T-helper 1 cell treated with Interleukin-12 subunit alpha and Interleukin-12 subunit beta and Interleukin-4 antibody, amounts not matched to agents 30 μg/mL and 1 μg/mL, for 36 hours (primary cell): ENCODE measurements around the gene C2orf92.

ENCODE experiments used
- H3K27ac Mint-ChIP-seq: one replicate; pipeline ENCODE4 v1.8.0; 2021; ENCODE audit warnings: mild to moderate bottlenecking, mixed read lengths
- H3K27me3 Mint-ChIP-seq: one replicate; pipeline ENCODE4 v1.8.0; 2021; ENCODE audit warnings: low read depth, mixed read lengths
- H3K36me3 Mint-ChIP-seq: one replicate; pipeline ENCODE4 v1.8.0; 2021; ENCODE audit warnings: low read depth, mixed read lengths
- H3K4me1 Mint-ChIP-seq: one replicate; pipeline ENCODE4 v1.8.0; 2021; ENCODE audit warnings: low read depth, mixed read lengths
- H3K4me3 Mint-ChIP-seq: one replicate; pipeline ENCODE4 v1.8.0; 2021; ENCODE audit warnings: mild to moderate bottlenecking, moderate library complexity, mixed read lengths
- H3K9me3 Mint-ChIP-seq: one replicate; pipeline ENCODE4 v1.8.0; 2021; ENCODE audit warnings: mixed read lengths

C2orf92 gene

DNA sequence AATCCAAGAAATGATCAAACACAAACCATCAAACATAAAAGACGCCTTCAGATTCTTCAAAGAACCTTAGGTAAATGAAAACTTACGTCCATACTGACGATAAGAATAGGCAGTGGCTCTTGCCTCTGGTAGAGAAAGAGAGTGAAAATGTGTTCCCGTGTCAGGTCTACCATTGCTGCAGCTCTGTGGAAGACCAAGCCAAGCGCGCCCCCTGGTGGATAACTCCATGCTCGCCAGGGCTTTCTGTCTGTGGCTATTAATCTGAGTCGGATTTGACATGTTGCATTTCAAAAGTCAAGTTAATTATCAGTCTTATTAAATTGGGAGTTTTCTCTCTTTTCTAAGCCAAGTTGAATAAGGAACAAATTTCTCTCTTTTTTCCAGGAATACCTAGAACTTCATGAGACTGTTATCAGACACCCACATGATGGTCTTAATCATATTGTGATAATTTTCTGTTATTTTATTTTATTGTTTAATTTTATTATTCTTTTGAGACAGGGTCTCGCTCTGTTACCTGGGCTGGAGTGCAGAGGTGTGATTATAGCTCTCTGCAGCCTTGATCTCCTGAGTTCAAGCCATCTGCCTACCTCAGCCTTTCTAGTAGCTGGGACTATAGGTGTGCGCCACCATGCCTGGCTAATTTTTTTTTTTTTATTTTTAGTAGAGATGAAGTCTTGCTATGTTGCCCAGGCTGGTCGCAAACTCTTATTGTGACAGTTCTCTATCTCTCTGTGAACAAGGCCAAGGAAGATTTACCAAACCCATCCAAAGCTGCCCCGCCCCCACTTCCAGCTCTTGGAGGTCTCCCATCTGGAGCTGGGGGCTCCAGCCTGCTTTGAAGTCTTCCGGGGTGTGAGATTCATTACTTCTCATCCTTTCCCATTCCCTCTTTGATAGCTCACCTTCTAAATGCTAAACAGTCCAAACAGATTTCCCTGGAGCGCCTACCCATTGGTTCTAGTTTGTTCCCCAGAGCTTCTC, 28.0 kb downstream of the C2orf92 start:
- Mint-ChIP-seq H3K36me3 (no peaks in the 10 kb centered on the region), H3K4me3 (no peak overlapping the region), H3K9me3 (no peaks in the 10 kb centered on the region), H3K27ac (no peak overlapping the region), H3K27me3 (peaks cover 6% of the 10 kb centered on the region), H3K4me1 (peaks cover 10% of the 10 kb centered on the region)

DNA sequence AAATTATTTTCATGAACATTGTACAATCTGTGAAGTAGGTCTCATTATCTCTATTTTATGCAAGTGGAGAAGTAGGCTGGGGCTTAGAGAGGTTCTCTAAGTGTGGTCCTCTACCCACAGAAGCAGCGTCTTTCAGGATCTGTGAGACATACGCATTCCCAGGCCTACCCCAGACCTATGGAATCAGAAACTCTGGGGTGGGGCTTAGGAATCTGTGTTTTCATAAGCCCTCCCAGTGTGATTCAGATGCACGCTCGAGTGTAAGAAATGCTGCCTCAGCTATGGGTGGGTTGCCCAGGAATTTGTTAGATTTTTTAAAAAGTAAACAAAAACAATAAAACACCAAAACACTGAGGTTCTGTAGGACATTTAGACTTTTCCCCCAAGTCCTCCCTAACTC, 29.0 kb downstream of the C2orf92 start:
- no peak overlapping the region for H3K4me3 Mint-ChIP-seq
- H3K27ac Mint-ChIP-seq, result no peak overlapping the region
- H3K9me3 Mint-ChIP-seq, result no peaks in the 10 kb centered on the region
- no peaks in the 10 kb centered on the region for H3K36me3 Mint-ChIP-seq
- peaks cover 12% of the 10 kb centered on the region for H3K27me3 Mint-ChIP-seq
- H3K4me1 Mint-ChIP-seq, result peaks cover 10% of the 10 kb centered on the region

DNA sequence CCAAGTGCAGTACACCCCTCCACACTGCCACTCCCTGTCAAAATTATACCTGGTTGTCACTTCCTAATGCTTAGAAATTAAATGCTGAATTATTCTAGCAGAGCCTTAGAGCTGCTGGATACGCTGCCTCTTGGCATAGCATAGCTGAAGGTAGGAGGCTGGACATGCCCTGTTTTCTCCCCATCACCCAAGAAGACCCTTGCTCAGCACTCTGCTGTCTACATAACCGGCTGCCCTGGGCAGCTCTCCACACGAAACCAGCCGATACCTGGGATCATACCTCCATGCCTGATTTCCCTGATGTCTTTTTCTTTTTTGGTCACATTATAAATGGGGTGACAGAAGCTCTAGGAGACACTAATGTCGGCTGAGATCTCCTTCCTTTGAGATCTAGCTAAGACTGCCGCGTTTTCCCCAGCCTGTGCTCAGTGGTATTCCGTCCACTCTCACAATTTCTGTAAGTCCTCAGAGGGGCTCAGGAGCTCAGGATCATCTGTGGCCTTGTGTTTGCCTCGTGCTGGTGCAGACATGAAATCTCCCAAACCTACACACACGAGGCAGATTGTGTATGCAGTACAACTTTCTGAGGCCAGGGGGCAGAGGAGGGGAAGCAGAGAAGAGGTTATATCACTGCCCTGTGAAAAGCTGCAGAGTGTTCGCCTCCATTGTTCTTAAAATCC, 30.4 kb downstream of the C2orf92 start:
- peaks cover 10% of the 10 kb centered on the region for H3K4me1 Mint-ChIP-seq
- no peak overlapping the region for H3K27ac Mint-ChIP-seq
- no peaks in the 10 kb centered on the region for H3K36me3 Mint-ChIP-seq
- no peak overlapping the region for H3K4me3 Mint-ChIP-seq
- no peaks in the 10 kb centered on the region for H3K9me3 Mint-ChIP-seq
- H3K27me3 Mint-ChIP-seq, result peaks cover 12% of the 10 kb centered on the region

DNA sequence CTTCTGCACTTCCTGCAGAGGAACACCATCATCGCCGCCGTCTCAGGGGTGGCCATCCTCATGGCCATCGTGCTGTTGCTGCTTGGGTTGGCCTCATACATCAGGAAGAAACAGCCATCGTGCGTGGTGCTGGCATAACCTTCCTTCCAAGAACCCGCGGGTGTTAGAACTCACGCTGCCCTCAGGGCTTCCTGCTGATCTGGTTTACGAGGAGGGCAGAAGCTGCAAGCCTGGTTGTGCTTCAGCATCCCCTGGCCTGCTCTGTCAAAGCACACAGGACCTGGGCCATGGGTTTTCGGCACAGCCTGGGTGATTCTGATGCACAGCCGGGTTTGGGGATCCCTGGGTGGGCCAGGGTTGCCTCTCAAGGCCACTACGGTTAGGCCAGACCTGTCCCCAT, 31.7 kb downstream of the C2orf92 start:
- no peak overlapping the region for H3K27ac Mint-ChIP-seq
- H3K27me3 Mint-ChIP-seq, result peaks cover 12% of the 10 kb centered on the region
- peaks cover 10% of the 10 kb centered on the region for H3K4me1 Mint-ChIP-seq
- H3K4me3 Mint-ChIP-seq, result no peak overlapping the region
- no peaks in the 10 kb centered on the region for H3K9me3 Mint-ChIP-seq
- H3K36me3 Mint-ChIP-seq, result no peaks in the 10 kb centered on the region

DNA sequence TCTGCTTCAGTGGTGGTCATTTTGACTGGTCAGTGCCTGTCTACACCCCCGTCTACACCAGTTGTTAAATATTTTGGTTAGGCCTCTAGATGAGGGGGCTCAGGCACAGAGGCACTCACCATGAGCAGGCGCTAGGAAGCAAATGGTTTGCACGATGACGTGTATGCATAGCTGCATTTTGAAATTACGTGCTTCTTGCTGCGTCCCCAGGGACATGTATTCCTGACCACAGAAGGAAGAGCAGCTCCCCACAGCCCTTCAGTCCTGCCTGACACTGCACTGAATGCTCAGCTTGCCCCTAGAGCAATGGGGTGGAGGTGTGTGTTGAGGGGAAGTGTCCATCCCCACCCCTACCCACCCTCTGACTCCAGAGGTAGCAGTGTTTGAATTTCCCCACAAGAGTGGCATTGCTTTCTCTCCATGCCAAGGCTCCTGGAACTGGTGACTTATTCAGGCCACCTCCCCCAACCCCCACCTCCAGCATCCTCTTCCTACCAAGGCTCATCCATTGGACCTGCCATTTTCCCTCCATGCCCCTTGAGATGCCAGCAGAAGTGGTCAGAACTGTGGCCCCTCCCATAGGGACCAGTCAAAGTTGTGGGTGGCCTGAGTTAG, 32.4 kb downstream of the C2orf92 start:
- Mint-ChIP-seq H3K9me3 (no peaks in the 10 kb centered on the region), H3K36me3 (no peaks in the 10 kb centered on the region), H3K4me3 (no peak overlapping the region), H3K4me1 (peaks cover 9% of the 10 kb centered on the region), H3K27ac (no peak overlapping the region), H3K27me3 (peaks cover 12% of the 10 kb centered on the region)

DNA sequence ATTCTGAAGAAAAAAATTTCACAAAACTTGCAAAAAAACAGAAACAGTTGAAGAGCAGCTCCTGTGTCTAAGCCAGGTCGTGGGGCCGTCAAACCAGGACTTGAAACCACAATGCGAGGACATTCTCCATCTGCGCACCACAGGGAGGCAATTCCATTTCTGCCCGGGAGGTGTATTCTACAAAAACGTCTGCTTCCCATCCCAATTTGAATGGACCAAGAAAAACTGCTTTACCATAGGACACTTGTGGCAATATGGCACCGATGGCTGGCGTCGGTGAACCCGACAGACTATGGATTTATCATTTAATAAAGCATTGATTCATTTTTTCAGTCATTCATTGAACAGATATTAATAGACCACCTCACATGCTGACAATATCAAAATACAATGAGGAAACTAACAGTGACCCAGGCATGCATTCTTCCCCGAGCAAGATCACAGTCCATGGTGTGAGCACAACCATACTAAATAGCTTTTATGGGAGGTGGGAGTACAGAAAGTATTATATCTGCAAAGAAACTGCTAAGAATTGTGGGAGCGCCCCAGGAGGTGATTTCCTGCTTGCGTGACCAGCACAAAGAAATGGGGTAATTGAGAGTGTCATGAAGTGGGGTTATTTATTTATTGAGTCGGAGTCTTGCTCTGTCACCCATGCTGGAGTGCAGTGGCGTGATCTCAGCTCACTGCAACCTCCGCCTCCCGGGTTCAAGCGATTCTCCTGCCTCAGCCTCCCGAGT, 33.4 kb downstream of the C2orf92 start:
- Mint-ChIP-seq H3K4me3 (no peak overlapping the region), H3K9me3 (no peaks in the 10 kb centered on the region), H3K4me1 (peaks cover 6% of the 10 kb centered on the region), H3K27ac (no peak overlapping the region), H3K27me3 (peaks cover 12% of the 10 kb centered on the region), H3K36me3 (no peaks in the 10 kb centered on the region)

DNA sequence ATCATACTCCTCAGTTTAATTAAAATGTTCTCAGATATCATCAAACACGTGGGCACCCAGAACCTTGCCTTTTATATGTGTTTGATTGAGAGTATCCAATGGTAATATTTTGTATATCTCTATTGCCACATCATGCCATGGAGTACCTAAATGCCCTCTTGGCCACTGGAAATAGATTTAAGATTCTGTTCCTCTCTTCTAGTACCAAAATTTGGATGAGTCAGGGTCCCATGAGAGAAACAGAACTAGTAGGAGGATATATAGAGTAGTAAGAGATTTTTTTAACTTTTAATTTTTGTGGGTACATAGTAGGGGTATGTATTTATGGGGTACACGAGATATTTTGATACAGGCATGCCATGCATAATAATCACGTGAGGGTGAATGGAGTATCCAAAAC, 34.2 kb downstream of the C2orf92 start:
- no peaks in the 10 kb centered on the region for H3K36me3 Mint-ChIP-seq
- no peak overlapping the region for H3K4me3 Mint-ChIP-seq
- H3K9me3 Mint-ChIP-seq, result no peaks in the 10 kb centered on the region
- peaks cover 6% of the 10 kb centered on the region for H3K4me1 Mint-ChIP-seq
- no peak overlapping the region for H3K27ac Mint-ChIP-seq
- H3K27me3 Mint-ChIP-seq, result peaks cover 7% of the 10 kb centered on the region

DNA sequence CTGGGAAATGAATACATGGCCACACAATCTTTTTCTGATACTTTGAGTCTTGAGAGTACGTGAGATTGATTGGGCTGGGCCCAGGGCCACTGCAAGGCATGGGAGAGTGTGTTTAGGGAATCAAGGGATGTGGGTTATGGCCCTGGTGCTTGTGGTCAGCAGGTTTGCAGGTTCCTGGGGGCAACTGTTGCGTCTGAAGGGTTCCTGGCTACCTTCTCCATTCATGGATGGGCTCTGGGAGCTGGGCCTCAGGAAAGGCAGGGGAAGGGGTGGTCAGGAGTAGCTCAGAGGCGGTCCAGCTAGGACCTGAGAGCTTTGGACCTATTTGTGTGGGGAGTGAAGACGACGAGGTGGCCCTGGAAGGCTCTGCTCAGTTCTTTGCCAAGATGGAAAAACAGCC, 35.5 kb downstream of the C2orf92 start:
- peaks cover 7% of the 10 kb centered on the region for H3K27me3 Mint-ChIP-seq

DNA sequence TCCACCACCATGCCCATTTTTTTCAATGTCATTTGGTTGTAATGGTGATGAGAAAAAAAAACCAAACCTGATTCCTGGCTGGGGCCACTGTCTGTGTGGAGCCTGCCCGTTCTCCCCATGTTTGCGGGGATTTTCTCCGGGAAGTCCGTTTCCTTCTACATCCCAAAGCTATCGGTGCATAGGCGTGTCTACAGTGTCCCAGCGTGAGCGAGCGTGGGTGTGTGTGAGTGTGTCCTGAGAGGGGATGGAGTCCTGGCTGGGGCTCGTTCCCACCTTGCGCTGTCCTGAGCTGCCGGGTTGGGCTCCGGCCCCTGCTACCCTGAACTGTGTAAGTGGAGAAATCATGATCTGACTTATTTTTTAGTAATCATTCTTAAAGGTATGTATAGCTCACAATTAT, 36.6 kb downstream of the C2orf92 start:
- peaks cover 7% of the 10 kb centered on the region for H3K27me3 Mint-ChIP-seq
- H3K4me3 Mint-ChIP-seq, result no peak overlapping the region
- no peak overlapping the region for H3K27ac Mint-ChIP-seq
- peaks cover 12% of the 10 kb centered on the region for H3K4me1 Mint-ChIP-seq
- peaks cover 2% of the 10 kb centered on the region for H3K36me3 Mint-ChIP-seq
- no peaks in the 10 kb centered on the region for H3K9me3 Mint-ChIP-seq

More for the DNA sequence above, 35.5 kb downstream of the C2orf92 start:
- Mint-ChIP-seq H3K4me3 (no peak overlapping the region), H3K27ac (no peak overlapping the region), H3K4me1 (peaks cover 10% of the 10 kb centered on the region), H3K36me3 (peaks cover under 1% of the 10 kb centered on the region), H3K9me3 (no peaks in the 10 kb centered on the region)

DNA sequence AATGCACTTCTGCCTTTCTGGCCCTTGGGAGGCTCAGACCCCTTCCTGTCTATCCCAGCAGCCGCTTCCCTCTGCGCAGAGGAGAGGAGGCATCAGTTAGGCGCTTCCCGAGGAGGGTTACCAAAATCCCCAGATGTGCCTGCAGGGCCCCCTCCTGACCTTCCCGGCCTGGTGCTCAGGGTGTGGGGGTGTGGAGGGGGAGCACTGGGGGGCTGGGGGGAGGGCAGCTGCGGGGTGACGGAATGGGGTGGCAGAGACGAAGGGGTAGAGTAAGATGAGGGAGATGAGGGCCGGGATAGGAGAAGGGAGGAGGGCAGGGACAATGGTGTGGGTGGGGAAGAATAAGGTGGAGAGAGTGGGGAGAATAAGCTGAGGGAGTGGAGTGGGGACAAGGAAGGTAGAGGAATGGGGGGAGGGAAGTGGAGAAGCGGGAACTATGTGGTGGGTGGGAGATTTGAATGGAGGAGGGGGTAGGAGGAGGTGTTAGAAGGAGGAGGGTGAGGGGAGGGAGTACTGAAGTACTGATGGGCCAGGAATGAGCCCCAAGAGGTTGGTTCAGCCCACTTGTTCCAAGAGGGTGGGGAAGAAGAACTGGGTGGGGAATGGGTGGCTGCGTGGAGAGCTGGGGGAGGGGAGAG, 37.3 kb downstream of the C2orf92 start:
- Mint-ChIP-seq H3K27ac (no peak overlapping the region), H3K4me1 (peaks cover 18% of the 10 kb centered on the region), H3K4me3 (no peak overlapping the region), H3K36me3 (peaks cover 2% of the 10 kb centered on the region), H3K9me3 (no peaks in the 10 kb centered on the region), H3K27me3 (peaks cover 7% of the 10 kb centered on the region)

DNA sequence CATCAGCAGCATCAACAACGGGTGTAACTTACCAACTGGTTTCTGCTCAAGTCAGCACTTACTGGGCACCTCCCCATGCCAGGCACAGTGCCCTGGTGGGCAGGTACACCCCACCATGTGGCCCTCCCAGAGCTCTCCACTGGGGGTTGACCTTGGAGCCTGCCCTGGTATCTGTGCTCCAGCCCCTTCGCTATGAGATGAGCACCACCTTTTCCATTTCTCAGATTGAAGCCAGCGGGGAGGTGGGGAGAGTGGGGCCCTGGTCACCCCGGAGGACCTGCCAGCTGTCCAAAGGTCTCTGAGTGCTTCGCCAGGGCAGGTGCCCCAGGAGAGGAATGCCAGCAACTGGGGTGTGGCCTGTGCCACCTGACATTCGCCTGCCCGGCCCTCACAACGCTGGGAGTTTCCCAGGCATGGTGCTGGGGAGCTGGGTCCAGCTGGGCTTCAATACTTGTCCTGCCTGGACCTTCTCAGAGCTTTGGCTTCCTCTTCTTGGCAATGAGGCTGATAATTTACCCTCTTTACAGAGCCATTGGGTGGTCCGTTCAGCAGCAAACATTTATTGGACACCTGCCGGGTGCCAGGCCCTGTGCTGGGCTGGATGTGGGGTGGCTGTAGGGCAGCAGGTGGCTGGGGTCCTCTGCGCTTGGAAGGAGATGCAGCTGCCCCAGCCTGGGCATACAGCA, 38.0 kb downstream of the C2orf92 start:
- Mint-ChIP-seq H3K4me3 (no peak overlapping the region), H3K4me1 (peaks cover 24% of the 10 kb centered on the region), H3K36me3 (peaks cover 2% of the 10 kb centered on the region), H3K9me3 (no peaks in the 10 kb centered on the region), H3K27ac (no peak overlapping the region), H3K27me3 (peaks cover 6% of the 10 kb centered on the region)

DNA sequence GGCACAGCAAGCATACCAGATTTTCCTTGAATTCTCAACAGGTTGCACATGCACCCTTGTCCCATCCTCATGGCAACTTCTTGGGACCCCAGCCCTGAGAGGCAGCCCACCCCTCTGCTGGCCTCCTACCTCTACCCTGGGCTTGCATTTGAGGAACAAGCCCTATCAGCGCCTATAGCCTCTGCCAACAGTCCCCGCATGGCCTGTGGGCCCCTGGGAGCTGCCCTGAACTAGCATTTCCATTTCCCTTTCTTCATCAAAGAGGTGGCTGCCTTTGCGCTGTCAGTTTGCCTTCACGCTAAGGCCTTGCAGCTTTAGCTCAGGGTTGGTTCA, 38.5 kb downstream of the C2orf92 start:
- peaks cover 26% of the 10 kb centered on the region for H3K4me1 Mint-ChIP-seq
- no peak overlapping the region for H3K27ac Mint-ChIP-seq
- H3K27me3 Mint-ChIP-seq, result peaks cover 1% of the 10 kb centered on the region
- H3K36me3 Mint-ChIP-seq, result peaks cover 2% of the 10 kb centered on the region
- no peak overlapping the region for H3K4me3 Mint-ChIP-seq
- H3K9me3 Mint-ChIP-seq, result no peaks in the 10 kb centered on the region

DNA sequence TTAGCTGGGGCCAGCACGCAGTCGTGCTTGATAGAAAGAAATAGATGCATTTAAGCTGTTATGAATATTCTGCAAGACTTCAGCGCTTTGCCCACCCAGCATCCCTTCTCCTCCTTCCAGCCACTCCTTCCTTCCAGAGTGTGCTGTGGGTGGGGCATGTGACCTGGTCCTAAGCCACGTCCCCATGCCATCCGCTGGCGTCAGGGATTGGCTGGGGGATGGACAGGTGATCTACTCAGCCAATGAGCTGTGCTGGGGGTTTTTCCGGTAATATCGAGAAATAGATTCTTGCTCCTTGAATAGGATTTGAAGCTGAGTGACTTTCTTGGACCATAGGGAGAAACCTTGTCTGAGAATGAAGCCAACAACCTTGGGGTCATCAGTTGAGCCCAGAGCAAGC, 39.1 kb downstream of the C2orf92 start:
- H3K36me3 Mint-ChIP-seq, result peaks cover 6% of the 10 kb centered on the region
- H3K27ac Mint-ChIP-seq, result no peak overlapping the region
- no peaks in the 10 kb centered on the region for H3K9me3 Mint-ChIP-seq
- no peaks in the 10 kb centered on the region for H3K27me3 Mint-ChIP-seq
- H3K4me1 Mint-ChIP-seq, result peaks cover 32% of the 10 kb centered on the region
- H3K4me3 Mint-ChIP-seq, result no peak overlapping the region

DNA sequence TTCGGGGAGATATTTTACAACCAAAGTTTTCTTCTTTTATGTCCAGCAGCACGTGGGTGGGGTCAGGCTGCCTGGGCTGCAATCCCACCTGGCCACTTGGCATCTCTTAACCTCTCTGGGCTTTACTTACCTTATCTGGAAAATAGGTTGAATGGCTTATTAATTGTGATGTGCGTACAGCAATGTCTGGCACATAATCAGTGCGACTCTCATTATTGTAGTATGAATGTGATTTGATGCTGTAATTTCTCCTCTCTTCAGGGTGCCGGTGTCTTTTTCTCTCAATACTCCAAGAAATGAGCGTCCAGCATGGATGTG, 41.8 kb downstream of the C2orf92 start:
- peak overlapping the region; percentile 15 for H3K4me3 Mint-ChIP-seq

More for the DNA sequence above, 41.8 kb downstream of the C2orf92 start:
- Mint-ChIP-seq H3K36me3 (peaks cover 31% of the 10 kb centered on the region), H3K9me3 (no peaks in the 10 kb centered on the region), H3K27me3 (no peaks in the 10 kb centered on the region), H3K27ac (peak overlapping the region; percentile 99), H3K4me1 (peaks cover 46% of the 10 kb centered on the region)
